Measurements from ENCODE around the gene ARMC5.

DNA sequence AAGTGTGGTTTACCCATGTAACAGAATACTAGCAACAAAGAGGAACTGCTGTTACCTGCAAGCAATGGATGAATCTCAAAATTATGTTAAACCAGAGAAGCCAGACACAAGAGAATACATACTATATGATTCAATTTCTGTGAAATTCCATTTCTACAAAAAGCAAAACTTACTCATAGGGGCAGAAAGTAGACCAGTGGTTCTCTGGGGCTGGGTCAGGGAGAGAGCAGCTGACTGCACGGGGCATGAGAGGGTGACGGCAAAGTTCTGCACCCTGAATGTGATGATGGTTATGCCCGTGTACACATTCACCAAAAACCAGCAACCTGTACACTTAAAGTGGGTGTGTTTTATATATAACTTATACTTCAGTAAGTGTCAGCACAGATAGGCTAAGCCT lies 19.8 kb upstream of the ARMC5 start:
- no peak for TF ChIP-seq POLR2AphosphoS5 (IDR thresholded peaks at IDR 0.05; ENCODE audit: low read depth, low read length)
- no peak for TF ChIP-seq POLR2A (IDR thresholded peaks at IDR 0.05; ENCODE audit: low read depth, low read length)
- TF ChIP-seq TAF1 (IDR thresholded peaks at IDR 0.05; ENCODE audit: borderline replicate concordance, low read depth, low read length), result no peak
